Loucy (cell line): ENCODE measurements around the gene MPPED2.

ENCODE experiments used
- H2AFZ ChIP-seq: fragments of 200-600 bp; sonication (generic); 2 replicates; pipeline ENCODE4 v1.6.0; 2016; ENCODE audit warnings: antibody characterized with exemption, mild to moderate bottlenecking, low read length, moderate library complexity
- H3F3A ChIP-seq: fragments of 200-600 bp; 2 replicates; pipeline ENCODE4 v1.6.0; 2016; ENCODE audit warnings: antibody characterized with exemption, low read depth, mild to moderate bottlenecking
- H3K27me3 ChIP-seq: fragments of 200-600 bp; sonication (generic); 2 replicates; pipeline ENCODE4 v1.6.1; 2014; ENCODE audit warnings: low read length, mild to moderate bottlenecking; ENCODE audit not compliant: insufficient read depth, poor library complexity, severe bottlenecking
- H3K36me3 ChIP-seq: fragments of 200-600 bp; sonication (generic); 2 replicates; pipeline ENCODE4 v1.6.1; 2016; ENCODE audit warnings: low read length; ENCODE audit not compliant: insufficient read depth
- H3K4me1 ChIP-seq: fragments of 200-600 bp; sonication (generic); 2 replicates; pipeline ENCODE4 v1.5.1; 2014; ENCODE audit warnings: low read length, mild to moderate bottlenecking; ENCODE audit not compliant: insufficient read depth, poor library complexity, severe bottlenecking
- H3K4me2 ChIP-seq: fragments of 200-600 bp; sonication (generic); 2 replicates; pipeline ENCODE4 v1.6.0; 2014; ENCODE audit warnings: antibody characterized with exemption, low read length, low read depth, mild to moderate bottlenecking; ENCODE audit not compliant: poor library complexity, severe bottlenecking
- H3K4me3 ChIP-seq: fragments of 200-600 bp; sonication (generic); 2 replicates; pipeline ENCODE4 v1.5.1; 2014; ENCODE audit warnings: low read length, mild to moderate bottlenecking, mixed read lengths; ENCODE audit not compliant: poor library complexity, severe bottlenecking
- H3K79me2 ChIP-seq: fragments of 200-600 bp; sonication (generic); 2 replicates; pipeline ENCODE4 v1.6.1; 2014; ENCODE audit warnings: low read length; ENCODE audit not compliant: insufficient read depth
- H3K9ac ChIP-seq: fragments of 200-600 bp; sonication (generic); 2 replicates; pipeline ENCODE4 v1.6.0; 2014; ENCODE audit warnings: mild to moderate bottlenecking, low read depth, low read length, moderate library complexity; ENCODE audit not compliant: poor library complexity, severe bottlenecking
- H3K9me2 ChIP-seq: fragments of 200-600 bp; sonication (generic); replicated peaks from 2 replicates; pipeline ENCODE4 v1.6.1; 2016; ENCODE audit warnings: low read depth, low read length, mixed read lengths
- H3K9me3 ChIP-seq: fragments of 200-600 bp; sonication (generic); 2 replicates; pipeline ENCODE4 v1.6.1; 2014; ENCODE audit warnings: mild to moderate bottlenecking, antibody characterized with exemption, low read length, low read depth; ENCODE audit not compliant: insufficient read depth
- H4K20me1 ChIP-seq: fragments of 200-600 bp; sonication (generic); 2 replicates; pipeline ENCODE4 v1.6.0; 2014; ENCODE audit warnings: antibody characterized with exemption, low read length, mild to moderate bottlenecking; ENCODE audit not compliant: insufficient read depth, poor library complexity, severe bottlenecking
- EZH2phosphoT487 ChIP-seq: fragments of 200-600 bp; IDR thresholded peaks from 2 replicates; pipeline ENCODE4 v1.6.1; 2018; ENCODE audit warnings: antibody characterized with exemption, mild to moderate bottlenecking, moderate library complexity, borderline replicate concordance
- TF ChIP-seq, protein P1 (sequence below): fragments of 200-600 bp; sonication (generic); conservative IDR thresholded peaks from 2 replicates; pipeline ENCODE4 v1.5.1; 2014; ENCODE audit warnings: mild to moderate bottlenecking, antibody characterized with exemption, low read length

Gene MPPED2

DNA sequence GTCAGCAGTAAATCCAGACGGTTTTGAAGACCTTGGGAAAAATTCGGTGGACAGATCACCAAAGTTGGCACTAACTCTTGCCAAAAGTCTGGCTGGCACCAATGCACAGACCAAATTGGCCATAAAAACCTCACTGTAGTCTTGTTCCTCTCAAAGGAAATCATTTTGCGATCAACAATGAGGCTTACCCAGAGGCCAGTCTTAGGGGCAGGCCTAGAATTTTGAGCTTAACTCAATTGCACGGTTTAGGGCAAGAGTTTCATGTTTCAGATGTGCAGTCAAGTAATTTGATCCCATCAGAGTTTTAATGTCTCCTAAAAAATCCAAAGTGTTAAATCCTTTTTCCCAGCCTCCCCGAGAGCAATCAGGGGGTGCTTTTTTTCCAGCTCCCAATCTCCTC, 19.0 kb downstream of the MPPED2 start:
- H3K4me3 ChIP-seq: no peak overlapping the region
- H3K9me2 ChIP-seq: no peaks in the 10 kb centered on the region
- H3K79me2 ChIP-seq: no peaks in the 10 kb centered on the region
- H3K27me3 ChIP-seq: no peaks in the 10 kb centered on the region
- no peaks in the 10 kb centered on the region for H4K20me1 ChIP-seq
- H3K9ac ChIP-seq: no peak overlapping the region
- TF ChIP-seq EZH2phosphoT487: no peak
- TF ChIP-seq, protein P1, sequence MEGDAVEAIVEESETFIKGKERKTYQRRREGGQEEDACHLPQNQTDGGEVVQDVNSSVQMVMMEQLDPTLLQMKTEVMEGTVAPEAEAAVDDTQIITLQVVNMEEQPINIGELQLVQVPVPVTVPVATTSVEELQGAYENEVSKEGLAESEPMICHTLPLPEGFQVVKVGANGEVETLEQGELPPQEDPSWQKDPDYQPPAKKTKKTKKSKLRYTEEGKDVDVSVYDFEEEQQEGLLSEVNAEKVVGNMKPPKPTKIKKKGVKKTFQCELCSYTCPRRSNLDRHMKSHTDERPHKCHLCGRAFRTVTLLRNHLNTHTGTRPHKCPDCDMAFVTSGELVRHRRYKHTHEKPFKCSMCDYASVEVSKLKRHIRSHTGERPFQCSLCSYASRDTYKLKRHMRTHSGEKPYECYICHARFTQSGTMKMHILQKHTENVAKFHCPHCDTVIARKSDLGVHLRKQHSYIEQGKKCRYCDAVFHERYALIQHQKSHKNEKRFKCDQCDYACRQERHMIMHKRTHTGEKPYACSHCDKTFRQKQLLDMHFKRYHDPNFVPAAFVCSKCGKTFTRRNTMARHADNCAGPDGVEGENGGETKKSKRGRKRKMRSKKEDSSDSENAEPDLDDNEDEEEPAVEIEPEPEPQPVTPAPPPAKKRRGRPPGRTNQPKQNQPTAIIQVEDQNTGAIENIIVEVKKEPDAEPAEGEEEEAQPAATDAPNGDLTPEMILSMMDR: no peak
- no peak overlapping the region for H2AFZ ChIP-seq
- no peak overlapping the region for H3K4me2 ChIP-seq
- no peaks in the 10 kb centered on the region for H3F3A ChIP-seq
- no peaks in the 10 kb centered on the region for H3K36me3 ChIP-seq
- no peaks in the 10 kb centered on the region for H3K9me3 ChIP-seq
- no peaks in the 10 kb centered on the region for H3K4me1 ChIP-seq

DNA sequence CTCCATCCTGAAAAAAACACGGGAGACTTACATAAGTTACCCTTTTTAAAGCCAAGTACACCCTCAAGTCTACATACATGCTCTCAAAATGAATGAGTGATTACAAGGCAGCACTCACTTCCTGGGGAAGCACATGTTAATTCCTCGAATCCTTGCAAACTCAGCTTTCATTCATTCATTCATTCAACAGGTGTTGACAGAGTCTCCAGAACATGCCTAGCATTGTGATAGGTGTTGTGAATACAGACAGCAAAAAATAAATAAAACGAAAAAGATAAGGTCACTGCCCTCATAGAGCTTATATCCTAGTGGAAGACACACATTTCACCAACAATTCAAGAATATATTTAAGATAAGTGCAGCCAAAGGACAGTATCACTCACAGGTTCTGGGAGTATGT, 19.7 kb downstream of the MPPED2 start:
- Histone ChIP-seq H3K27me3 (no peaks in the 10 kb centered on the region), H3F3A (no peaks in the 10 kb centered on the region), H3K4me3 (no peak overlapping the region), H4K20me1 (no peaks in the 10 kb centered on the region), H3K9me3 (no peaks in the 10 kb centered on the region), H2AFZ (no peak overlapping the region), H3K79me2 (no peaks in the 10 kb centered on the region), H3K36me3 (no peaks in the 10 kb centered on the region), H3K4me1 (no peaks in the 10 kb centered on the region), H3K9me2 (no peaks in the 10 kb centered on the region), H3K4me2 (no peak overlapping the region), H3K9ac (no peak overlapping the region)
- TF ChIP-seq, protein P1: no peak
- TF ChIP-seq EZH2phosphoT487: no peak

DNA sequence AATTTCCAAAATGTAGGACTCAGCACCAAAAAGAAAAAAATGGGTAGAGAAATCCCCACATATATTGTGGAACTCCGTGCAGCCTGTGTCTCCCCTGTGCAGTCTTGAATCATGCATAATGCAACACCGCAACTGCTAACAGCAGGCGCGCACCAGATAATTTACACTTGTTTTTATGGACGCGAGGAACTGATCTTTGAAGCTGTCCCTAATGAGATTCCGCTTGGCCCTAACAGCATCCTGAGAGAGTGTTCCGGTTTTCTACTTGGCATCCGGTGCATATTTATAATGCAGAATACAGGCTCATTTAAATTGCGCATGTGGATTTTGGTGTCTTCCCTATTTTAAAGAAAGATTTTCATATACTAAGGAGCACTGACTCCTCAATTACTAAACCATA, 21.1 kb downstream of the MPPED2 start:
- Histone ChIP-seq H4K20me1 (no peaks in the 10 kb centered on the region), H3K36me3 (no peaks in the 10 kb centered on the region), H3K4me2 (no peak overlapping the region), H3K27me3 (no peaks in the 10 kb centered on the region), H2AFZ (no peak overlapping the region), H3K4me1 (no peaks in the 10 kb centered on the region), H3K9ac (no peak overlapping the region), H3F3A (no peaks in the 10 kb centered on the region), H3K9me3 (no peaks in the 10 kb centered on the region), H3K79me2 (no peaks in the 10 kb centered on the region), H3K4me3 (no peak overlapping the region), H3K9me2 (no peaks in the 10 kb centered on the region)
- TF ChIP-seq, protein P1: no peak
- TF ChIP-seq EZH2phosphoT487: no peak
